OCI-LY7 (cell line): ENCODE measurements around the gene TRAM2. TPM values are rescaled to one million over a fixed set of nuclear protein-coding genes. Genes with fewer than 3 reads are reported as not detected.

Experiments
- BruUV-seq: library from RNA; stranded (reverse); fragments of 400-500 nt; replicated peaks from 2 replicates; lab custom pipeline; 2021; lab: Mats Ljungman, UMichigan
- CTCF ChIA-PET: fragments of 300-600 bp; sonication (Branson Sonifier 250); formaldehyde crosslinking; loops from one replicate; lab custom pipeline; 2022; ENCODE audit warnings: antibody characterized with exemption; ENCODE audit not compliant: unreplicated experiment; lab: Charles Lee
- POLR2A ChIA-PET: fragments of 300-600 bp; sonication (Branson Sonifier 250); formaldehyde crosslinking; loops from one replicate; lab custom pipeline; 2022; ENCODE audit warnings: antibody characterized with exemption; lab: Charles Lee
- DNase-seq: peaks from one replicate; pipeline ENCODE4 v3.0.0-alpha.2; 2015; ENCODE audit warnings: low spot score
- H2AFZ ChIP-seq: fragments of 200-600 bp; sonication (generic), shearing (Covaris generic); 2 replicates; pipeline ENCODE4 v1.6.1; 2014; ENCODE audit warnings: mild to moderate bottlenecking, antibody characterized with exemption, low read length, moderate library complexity
- H3K27ac ChIP-seq: fragments of 200-600 bp; sonication (generic); 2 replicates; pipeline ENCODE4 v1.5.1; 2014; ENCODE audit warnings: mixed run types, low read depth, mild to moderate bottlenecking, moderate library complexity, low read length, inconsistent platforms; ENCODE audit not compliant: poor library complexity, severe bottlenecking
- H3K36me3 ChIP-seq: fragments of 200-600 bp; sonication (generic); 2 replicates; pipeline ENCODE4 v1.6.1; 2014; ENCODE audit warnings: mild to moderate bottlenecking, antibody characterized with exemption, low read length, moderate library complexity, mixed read lengths; ENCODE audit not compliant: insufficient read depth
- H3K4me1 ChIP-seq: fragments of 200-600 bp; sonication (generic); 2 replicates; pipeline ENCODE4 v1.5.1; 2014; ENCODE audit warnings: mild to moderate bottlenecking, low read length; ENCODE audit not compliant: insufficient read depth, poor library complexity, severe bottlenecking
- H3K4me2 ChIP-seq: fragments of 200-600 bp; sonication (generic); 2 replicates; pipeline ENCODE4 v1.6.1; 2014; ENCODE audit warnings: mild to moderate bottlenecking, low read length
- H3K4me3 ChIP-seq: fragments of 200-600 bp; sonication (generic); 2 replicates; pipeline ENCODE4 v1.5.1; 2014; ENCODE audit warnings: mild to moderate bottlenecking, low read depth, low read length; ENCODE audit not compliant: poor library complexity, severe bottlenecking
- H3K79me2 ChIP-seq: fragments of 200-600 bp; sonication (generic); 2 replicates; pipeline ENCODE4 v1.6.1; 2016; ENCODE audit warnings: low read depth, mild to moderate bottlenecking, low read length, moderate library complexity, mixed read lengths; ENCODE audit not compliant: insufficient read depth
- H3K9me2 ChIP-seq: fragments of 200-600 bp; sonication (generic); 2 replicates; pipeline ENCODE4 v1.6.1; 2016; ENCODE audit warnings: mild to moderate bottlenecking, low read length, mixed read lengths; ENCODE audit not compliant: insufficient read depth
- H3K9me3 ChIP-seq: fragments of 200-600 bp; sonication (generic); 2 replicates; pipeline ENCODE4 v1.6.1; 2014; ENCODE audit warnings: mild to moderate bottlenecking, mixed run types, low read length, mixed read lengths
- H4K20me1 ChIP-seq: fragments of 200-600 bp; sonication (generic); 2 replicates; pipeline ENCODE4 v1.6.1; 2014; ENCODE audit warnings: mild to moderate bottlenecking, antibody characterized with exemption, low read length, moderate library complexity, mixed read lengths; ENCODE audit not compliant: insufficient read depth
- CTCF ChIP-seq: fragments of 200-600 bp; sonication (generic); conservative IDR thresholded peaks from 2 replicates; pipeline ENCODE4 v1.5.1; 2014; ENCODE audit warnings: mild to moderate bottlenecking, antibody characterized with exemption, low read length, moderate library complexity, mixed read lengths
- EZH2phosphoT487 ChIP-seq: fragments of 200-600 bp; sonication (generic); IDR thresholded peaks from 2 replicates; pipeline ENCODE4 v1.6.1; 2018; ENCODE audit warnings: low read depth, borderline replicate concordance, mild to moderate bottlenecking, mixed run types, antibody characterized with exemption, low read length, moderate library complexity, mixed read lengths
- intact Hi-C: fragments of 100-400 bp; cut with micrococcal nuclease; formaldehyde crosslinking; loops from one replicate; pipeline ENCODE4 v1.10.0; 2022; ENCODE audit not compliant: unreplicated experiment
- total RNA-seq, 2 experiments: library from RNA; depleted of rRNA in 1 of 2; stranded (reverse); fragments of >200 nt in 1 of 2; shearing (Covaris generic) in 1 of 2; gene quantifications; 2 replicates each; pipeline ENCODE4 v1.2.3, GENCODE V29; 2014 to 2022

The TRAM2 gene
- total RNA-seq, 2 experiments from 2014 or later = 19.3 to 38.2 TPM

- BruUV-seq = no TSS peak
- peaks cover 31% of the 10 kb centered on the region for H4K20me1 ChIP-seq
- no peak overlapping the region for H3K4me3 ChIP-seq
- H2AFZ ChIP-seq = no peak overlapping the region
- peaks cover 77% of the 10 kb centered on the region for H3K79me2 ChIP-seq
- H3K27ac ChIP-seq = no peak overlapping the region
- TF ChIP-seq CTCF (0 out of 2 replicates have a peak, but pooled peaks have one; percentile 25), EZH2phosphoT487 (no peak)
- DNase-seq = no peak
- H3K9me3 ChIP-seq = no peaks in the 10 kb centered on the region
- no peaks in the 10 kb centered on the region for H3K9me2 ChIP-seq
- peak overlapping the region; percentile 83 for H3K4me2 ChIP-seq
- intact Hi-C loops = no loop called here
- peaks cover 6% of the 10 kb centered on the region; the same call in 1 of the 2 replicates for H3K36me3 ChIP-seq
- peaks cover 70% of the 10 kb centered on the region for H3K4me1 ChIP-seq
- POLR2A ChIA-PET = interaction anchor here (1.4 to 4.2 kb wide), 4 partner anchors 7 to 89 kb away, joined by 4 to 19 read pairs (median 5); no protein-coding TSS in a partner anchor
- CTCF ChIA-PET = no interaction called here
Observed at GRCh38 chr6:52573295-52573694, 3.6 kb downstream of the TRAM2 start.

GRCh38 chr6:52572536-52572935, 4.3 kb downstream of the TRAM2 start:
- peaks cover 31% of the 10 kb centered on the region for H4K20me1 ChIP-seq
- no peak overlapping the region for H3K27ac ChIP-seq
- TF ChIP-seq CTCF (no peak), EZH2phosphoT487 (no peak)
- no peak overlapping the region for H2AFZ ChIP-seq
- H3K4me3 ChIP-seq = no peak overlapping the region
- peaks cover 9% of the 10 kb centered on the region; the same call in 1 of the 2 replicates for H3K36me3 ChIP-seq
- H3K9me3 ChIP-seq = no peaks in the 10 kb centered on the region
- no peak overlapping the region; the same call in 1 of the 2 replicates for H3K4me2 ChIP-seq
- DNase-seq = no peak
- ChIA-PET POLR2A (interaction anchor here (1.1 to 1.6 kb wide), 5 partner anchors 9 to 154 kb away, joined by 4 to 5 read pairs (median 5); no protein-coding TSS in a partner anchor), CTCF (interaction anchor here (0.6 kb wide), 1 partner anchor 35 kb away, joined by 3 read pairs; no protein-coding TSS in a partner anchor)
- intact Hi-C loops = no loop called here
- peaks cover 62% of the 10 kb centered on the region for H3K4me1 ChIP-seq
- no TSS peak for BruUV-seq
- peaks cover 85% of the 10 kb centered on the region for H3K79me2 ChIP-seq
- no peaks in the 10 kb centered on the region for H3K9me2 ChIP-seq
